ENCODE results near the gene BCL7A. TPM values are rescaled to one million over a fixed set of nuclear protein-coding genes. Genes with fewer than 3 reads are reported as not detected.

The BCL7A gene
- total RNA-seq, 1 donor from 2014 or later = 49.3 TPM

DNA sequence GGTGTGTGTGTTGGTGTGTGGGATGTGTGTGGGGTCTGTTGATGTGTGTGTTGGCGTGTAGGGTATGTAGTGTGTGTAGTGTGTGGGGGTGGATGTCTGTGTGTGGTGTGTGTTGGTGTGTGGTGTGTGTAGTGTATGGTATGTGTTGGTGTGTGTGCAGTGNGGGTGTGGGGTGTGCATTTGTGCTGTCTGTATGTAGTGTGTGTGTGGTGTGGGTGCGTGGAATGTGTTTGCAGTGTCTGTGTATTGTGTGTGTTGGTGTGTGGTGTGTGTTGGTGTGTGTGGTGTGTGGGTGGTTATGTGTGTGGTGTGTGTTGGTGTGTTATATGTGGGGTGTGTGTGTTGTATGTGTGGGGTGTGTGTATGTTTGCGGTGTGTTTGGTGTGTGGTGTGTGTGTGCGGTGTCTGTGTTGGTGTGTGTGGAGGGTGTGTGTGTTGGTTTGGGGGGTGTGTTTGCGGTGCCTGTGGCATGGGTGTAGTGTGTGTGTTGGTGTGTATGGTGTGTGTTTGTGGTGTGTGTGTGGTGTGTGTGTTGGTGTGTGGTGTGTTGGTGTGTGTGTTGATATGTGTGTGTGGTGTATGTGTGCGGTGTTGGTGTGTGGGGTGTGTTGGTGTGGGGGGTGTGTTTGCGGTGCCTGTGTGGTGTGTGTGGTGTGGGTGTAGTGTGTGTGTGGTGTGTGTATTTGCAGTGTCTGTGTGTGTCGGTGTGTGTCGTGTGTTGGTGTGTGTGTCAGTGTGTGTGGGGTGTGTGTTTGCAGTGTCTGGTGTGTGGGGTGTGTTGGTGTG lies 71.6 kb downstream of the BCL7A start:
- peaks cover 28% of the 10 kb centered on the region for H3K4me1 Mint-ChIP-seq (ENCODE audit: low read depth)
- DNase-seq (ENCODE audit: low spot score, unreplicated experiment) = no peak
- no peaks in the 10 kb centered on the region for H3K9me3 Mint-ChIP-seq (ENCODE audit: low read depth)
- TF ChIP-seq, protein P1, sequence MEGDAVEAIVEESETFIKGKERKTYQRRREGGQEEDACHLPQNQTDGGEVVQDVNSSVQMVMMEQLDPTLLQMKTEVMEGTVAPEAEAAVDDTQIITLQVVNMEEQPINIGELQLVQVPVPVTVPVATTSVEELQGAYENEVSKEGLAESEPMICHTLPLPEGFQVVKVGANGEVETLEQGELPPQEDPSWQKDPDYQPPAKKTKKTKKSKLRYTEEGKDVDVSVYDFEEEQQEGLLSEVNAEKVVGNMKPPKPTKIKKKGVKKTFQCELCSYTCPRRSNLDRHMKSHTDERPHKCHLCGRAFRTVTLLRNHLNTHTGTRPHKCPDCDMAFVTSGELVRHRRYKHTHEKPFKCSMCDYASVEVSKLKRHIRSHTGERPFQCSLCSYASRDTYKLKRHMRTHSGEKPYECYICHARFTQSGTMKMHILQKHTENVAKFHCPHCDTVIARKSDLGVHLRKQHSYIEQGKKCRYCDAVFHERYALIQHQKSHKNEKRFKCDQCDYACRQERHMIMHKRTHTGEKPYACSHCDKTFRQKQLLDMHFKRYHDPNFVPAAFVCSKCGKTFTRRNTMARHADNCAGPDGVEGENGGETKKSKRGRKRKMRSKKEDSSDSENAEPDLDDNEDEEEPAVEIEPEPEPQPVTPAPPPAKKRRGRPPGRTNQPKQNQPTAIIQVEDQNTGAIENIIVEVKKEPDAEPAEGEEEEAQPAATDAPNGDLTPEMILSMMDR (IDR thresholded peaks at IDR 0.05; ENCODE audit: unreplicated experiment) = no peak
- no peaks in the 10 kb centered on the region for H3K27me3 Mint-ChIP-seq
- H3K4me3 Mint-ChIP-seq (ENCODE audit: low read depth) = no peak overlapping the region
- peaks cover 3% of the 10 kb centered on the region for H3K36me3 Mint-ChIP-seq (ENCODE audit: insufficient read depth)
- H3K27ac Mint-ChIP-seq = no peak overlapping the region

DNA sequence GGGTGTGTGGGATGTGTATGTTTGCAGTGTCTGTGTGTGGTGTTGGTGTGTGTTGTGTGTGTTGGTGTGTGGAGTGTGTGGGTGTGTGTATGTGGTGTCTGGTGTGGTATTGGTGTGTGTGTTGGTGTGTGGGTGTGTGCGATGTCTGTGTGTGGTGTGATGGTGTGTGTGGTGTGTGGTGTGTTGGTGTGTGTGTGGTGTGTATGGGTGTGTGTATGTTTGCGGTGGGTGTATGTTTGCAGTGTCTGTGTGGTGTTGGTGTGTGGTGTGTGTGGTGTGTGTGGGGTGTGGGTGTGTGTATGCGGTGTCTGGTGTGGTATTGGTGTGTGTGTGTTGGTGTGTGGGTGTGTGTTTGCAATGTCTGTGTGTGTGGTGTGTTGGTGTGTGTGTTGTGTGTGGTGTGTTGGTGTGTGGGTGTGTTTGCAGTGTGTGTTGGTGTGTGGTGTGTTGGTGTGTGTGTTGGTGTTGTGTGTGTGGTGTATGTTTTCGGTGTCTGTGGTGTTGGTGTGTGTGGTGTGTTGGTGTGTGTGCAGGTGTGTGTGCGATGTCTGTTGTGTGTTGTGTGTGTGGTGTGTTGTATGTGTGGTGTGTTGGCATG lies 72.6 kb downstream of the BCL7A start:
- Mint-ChIP-seq H3K9me3 (ENCODE audit: low read depth) (no peaks in the 10 kb centered on the region), H3K4me3 (ENCODE audit: low read depth) (no peak overlapping the region), H3K4me1 (ENCODE audit: low read depth) (peaks cover 32% of the 10 kb centered on the region), H3K27ac (no peak overlapping the region), H3K36me3 (ENCODE audit: insufficient read depth) (peaks cover 3% of the 10 kb centered on the region), H3K27me3 (no peaks in the 10 kb centered on the region)
- TF ChIP-seq, protein P1 (IDR thresholded peaks at IDR 0.05; ENCODE audit: unreplicated experiment) = no peak
- no peak for DNase-seq (ENCODE audit: low spot score, unreplicated experiment)

DNA sequence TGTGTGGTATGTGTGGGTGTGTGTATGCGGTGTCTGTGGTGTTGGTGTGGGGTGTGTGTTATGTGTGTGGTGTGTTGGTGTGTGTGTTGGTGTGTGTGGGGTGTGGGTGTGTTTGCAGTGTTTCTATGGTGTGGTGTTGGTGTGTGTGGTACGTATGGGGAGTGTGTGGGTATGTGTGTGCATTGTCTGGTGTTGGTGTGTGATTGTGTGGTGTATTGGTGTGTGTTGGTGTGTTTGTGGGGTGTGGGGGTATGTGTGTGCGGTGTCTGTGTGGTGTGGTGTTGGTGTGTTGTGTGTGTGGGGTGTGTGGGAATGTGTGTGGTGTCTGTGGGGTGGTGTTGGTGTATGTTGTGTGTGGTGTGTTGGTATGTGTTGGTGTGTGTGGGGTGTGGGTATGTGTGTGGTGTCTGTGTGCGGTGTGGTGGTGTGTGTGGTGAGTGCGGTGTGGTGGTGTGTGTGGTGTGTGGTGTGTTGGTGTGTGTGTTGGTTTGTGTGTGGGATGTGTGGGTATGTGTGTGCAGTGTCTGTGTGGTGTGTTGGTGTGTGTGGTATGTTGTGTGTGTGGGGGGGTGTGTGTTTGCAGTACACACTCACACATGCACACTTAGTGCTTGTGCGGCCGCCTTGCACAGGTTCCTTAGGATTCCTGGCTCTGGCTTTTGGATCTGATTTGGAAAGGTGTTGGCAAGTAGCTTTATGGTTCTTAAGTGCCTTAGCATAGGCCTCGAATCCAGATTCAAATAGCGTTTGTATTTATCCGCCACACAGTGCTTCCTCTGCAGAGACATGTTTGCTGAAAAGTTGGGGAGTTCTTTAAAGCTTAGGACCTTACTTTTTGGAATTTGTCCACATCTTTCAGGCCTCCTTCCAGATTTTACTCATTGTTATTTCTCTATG lies 73.3 kb downstream of the BCL7A start:
- Mint-ChIP-seq H3K36me3 (ENCODE audit: insufficient read depth) (peaks cover 3% of the 10 kb centered on the region), H3K27me3 (no peaks in the 10 kb centered on the region), H3K4me1 (ENCODE audit: low read depth) (peaks cover 36% of the 10 kb centered on the region), H3K4me3 (ENCODE audit: low read depth) (no peak overlapping the region), H3K27ac (no peak overlapping the region), H3K9me3 (ENCODE audit: low read depth) (no peaks in the 10 kb centered on the region)
- DNase-seq (ENCODE audit: low spot score, unreplicated experiment) = no peak
- TF ChIP-seq, protein P1 (IDR thresholded peaks at IDR 0.05; ENCODE audit: unreplicated experiment) = no peak

DNA sequence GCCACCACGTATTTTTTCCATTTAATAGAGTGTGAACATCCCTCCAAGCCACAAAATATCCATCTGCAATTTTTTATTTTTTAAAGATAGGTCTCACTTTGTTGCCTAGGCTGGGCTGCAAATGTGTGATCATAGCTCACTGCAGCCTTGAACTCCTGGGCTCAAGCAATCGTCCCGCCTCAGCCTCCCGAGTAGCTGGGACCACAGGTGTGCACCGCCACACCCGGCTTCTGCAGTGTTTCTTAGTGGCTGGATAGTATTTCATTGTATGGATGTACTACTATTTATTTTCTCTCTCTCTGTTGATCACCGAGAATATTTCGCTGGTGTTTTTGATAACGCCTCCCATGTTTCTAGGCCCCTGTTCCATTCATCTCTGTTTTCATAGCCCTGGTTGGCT lies 74.3 kb downstream of the BCL7A start:
- no peaks in the 10 kb centered on the region for H3K27me3 Mint-ChIP-seq
- no peaks in the 10 kb centered on the region for H3K36me3 Mint-ChIP-seq (ENCODE audit: insufficient read depth)
- H3K4me1 Mint-ChIP-seq (ENCODE audit: low read depth) = peaks cover 37% of the 10 kb centered on the region
- H3K4me3 Mint-ChIP-seq (ENCODE audit: low read depth) = no peak overlapping the region
- DNase-seq (ENCODE audit: low spot score, unreplicated experiment) = no peak
- TF ChIP-seq, protein P1 (IDR thresholded peaks at IDR 0.05; ENCODE audit: unreplicated experiment) = no peak
- no peaks in the 10 kb centered on the region for H3K9me3 Mint-ChIP-seq (ENCODE audit: low read depth)
- H3K27ac Mint-ChIP-seq = peak overlapping the region; percentile 97

DNA sequence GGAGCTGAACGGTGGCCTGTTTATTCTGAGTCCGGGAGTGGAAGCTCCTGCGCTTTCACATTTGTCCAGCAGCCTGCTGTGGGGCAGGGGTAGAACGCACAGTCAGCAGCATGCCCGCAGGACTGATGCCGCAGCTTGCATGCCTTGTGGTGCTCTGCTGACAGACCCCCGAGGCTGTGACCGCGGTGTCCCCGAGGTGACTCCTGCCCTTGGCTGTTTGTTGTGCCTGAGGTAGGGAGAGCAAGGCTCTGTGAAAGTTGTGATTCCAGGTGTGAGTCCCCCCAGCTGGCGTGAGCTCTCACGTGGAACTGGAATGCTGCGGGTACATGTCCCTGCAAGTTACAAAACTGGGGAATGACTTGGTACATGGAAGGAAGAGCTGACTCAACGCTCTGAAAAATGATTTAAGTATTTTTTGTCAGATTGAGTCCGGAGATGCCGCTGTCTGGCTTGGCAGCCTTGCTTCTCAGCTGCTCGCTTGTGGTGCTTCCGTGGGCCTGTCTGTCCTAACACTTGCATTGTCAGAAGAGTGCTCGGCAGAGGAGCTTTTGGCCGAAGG lies 75.0 kb downstream of the BCL7A start:
- no peaks in the 10 kb centered on the region for H3K9me3 Mint-ChIP-seq (ENCODE audit: low read depth)

More for the DNA sequence above, 75.0 kb downstream of the BCL7A start:
- Mint-ChIP-seq H3K36me3 (ENCODE audit: insufficient read depth) (no peaks in the 10 kb centered on the region), H3K4me1 (ENCODE audit: low read depth) (peaks cover 37% of the 10 kb centered on the region), H3K4me3 (ENCODE audit: low read depth) (no peak overlapping the region), H3K27ac (peak overlapping the region; percentile 97), H3K27me3 (no peaks in the 10 kb centered on the region)
- TF ChIP-seq, protein P1 (IDR thresholded peaks at IDR 0.05; ENCODE audit: unreplicated experiment) = no peak
- no peak for DNase-seq (ENCODE audit: low spot score, unreplicated experiment)

All from progenitor cell of endocrine pancreas (in vitro differentiated cells).